Measurements from ENCODE around the gene EFEMP2. TPM values are rescaled to one million over a fixed set of nuclear protein-coding genes. Genes with fewer than 3 reads are reported as not detected.

The EFEMP2 gene
- total and polyA plus RNA-seq, 2 donors (not counting 1 experiment from before 2014, with no cell fraction given) = 74.0 to 161 TPM

DNA sequence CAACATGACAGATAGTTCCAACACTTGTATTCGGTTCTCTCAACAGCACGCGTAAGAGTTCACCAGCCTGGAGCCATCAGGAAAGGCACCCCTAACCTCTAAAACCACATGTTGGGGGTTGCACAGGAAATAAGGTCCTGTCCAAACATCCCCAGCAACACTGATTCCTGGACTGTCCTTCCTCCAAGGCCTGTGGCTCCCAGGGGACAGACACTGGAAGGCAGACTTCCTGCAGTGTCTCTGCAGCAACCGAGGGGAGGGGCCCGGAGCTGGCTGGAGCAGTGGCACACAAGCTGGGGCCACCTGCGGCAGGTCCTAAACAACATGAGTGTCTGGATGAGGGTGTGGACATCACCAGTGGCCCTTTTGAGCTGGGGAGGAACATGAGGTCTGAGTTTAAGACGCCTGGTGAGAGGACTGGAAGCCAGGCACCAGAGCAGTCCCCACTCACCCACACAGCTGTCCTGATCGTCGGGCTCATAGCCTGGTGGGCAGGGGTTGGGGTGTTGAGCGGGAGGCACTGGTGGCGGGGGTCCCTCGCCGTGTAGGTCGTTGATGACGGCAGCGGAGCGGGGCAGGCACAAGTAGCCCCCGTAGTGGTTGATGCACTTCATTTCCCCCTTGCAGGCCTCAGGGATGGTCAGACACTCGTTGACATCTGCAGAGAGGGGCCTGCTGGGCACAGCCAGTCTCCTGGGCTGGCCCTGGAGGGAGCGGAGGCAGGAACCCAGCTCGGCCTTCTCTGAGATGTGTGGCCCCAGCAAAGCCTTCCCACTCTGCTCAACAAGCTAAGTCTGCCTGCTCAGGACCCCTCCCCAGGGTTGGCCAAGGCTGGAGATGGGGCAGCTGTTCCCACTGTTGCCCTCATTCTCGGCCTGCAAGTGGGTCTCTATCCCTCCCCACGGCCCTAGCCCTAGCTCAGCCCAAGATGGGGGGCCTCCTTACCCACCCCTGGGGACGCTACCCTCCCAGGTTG lies 1.6 kb downstream of the EFEMP2 start:
- Histone ChIP-seq H3K4me2 (ENCODE audit: extremely low read depth, insufficient read depth, low read length) (peak overlapping the region; percentile 96), H3K27ac (ENCODE audit: insufficient read depth, low read length) (peak overlapping the region; percentile 88), H3K4me1 (ENCODE audit: control insufficient read depth, extremely low read depth, insufficient read depth, low read length) (peaks cover 23% of the 10 kb centered on the region), H3K79me2 (ENCODE audit: control insufficient read depth, insufficient read depth, low read length) (peaks cover 30% of the 10 kb centered on the region), H3K36me3 (ENCODE audit: control insufficient read depth, insufficient read depth, low read length) (peaks cover 29% of the 10 kb centered on the region), H4K20me1 (ENCODE audit: control insufficient read depth, extremely low read depth, insufficient read depth, low read length) (no peaks in the 10 kb centered on the region), H3K4me3 (replicated peaks in 1 of 4; ENCODE audit: control extremely low read depth in 1 of 4, insufficient read depth in 1 of 4, low read depth in 3 of 4, low read length in 4 of 4) (peak overlapping the region; percentile 64 to 81 (median 76)), H3K27me3 (ENCODE audit: control insufficient read depth, insufficient read depth, low read length) (no peaks in the 10 kb centered on the region), H3K9me3 (ENCODE audit: control insufficient read depth, insufficient read depth, low read depth, low read length) (no peaks in the 10 kb centered on the region), H2AFZ (ENCODE audit: low read length) (no peak overlapping the region), H3K9ac (ENCODE audit: insufficient read depth, low read length) (peak overlapping the region; percentile 82)
- DNase-seq (ENCODE audit: low read depth in 2 of 2) = no peak
- no peak for TF ChIP-seq EZH2 (IDR thresholded peaks at IDR 0.05; ENCODE audit: low read length, missing control alignments)
- TF ChIP-seq, protein P1, sequence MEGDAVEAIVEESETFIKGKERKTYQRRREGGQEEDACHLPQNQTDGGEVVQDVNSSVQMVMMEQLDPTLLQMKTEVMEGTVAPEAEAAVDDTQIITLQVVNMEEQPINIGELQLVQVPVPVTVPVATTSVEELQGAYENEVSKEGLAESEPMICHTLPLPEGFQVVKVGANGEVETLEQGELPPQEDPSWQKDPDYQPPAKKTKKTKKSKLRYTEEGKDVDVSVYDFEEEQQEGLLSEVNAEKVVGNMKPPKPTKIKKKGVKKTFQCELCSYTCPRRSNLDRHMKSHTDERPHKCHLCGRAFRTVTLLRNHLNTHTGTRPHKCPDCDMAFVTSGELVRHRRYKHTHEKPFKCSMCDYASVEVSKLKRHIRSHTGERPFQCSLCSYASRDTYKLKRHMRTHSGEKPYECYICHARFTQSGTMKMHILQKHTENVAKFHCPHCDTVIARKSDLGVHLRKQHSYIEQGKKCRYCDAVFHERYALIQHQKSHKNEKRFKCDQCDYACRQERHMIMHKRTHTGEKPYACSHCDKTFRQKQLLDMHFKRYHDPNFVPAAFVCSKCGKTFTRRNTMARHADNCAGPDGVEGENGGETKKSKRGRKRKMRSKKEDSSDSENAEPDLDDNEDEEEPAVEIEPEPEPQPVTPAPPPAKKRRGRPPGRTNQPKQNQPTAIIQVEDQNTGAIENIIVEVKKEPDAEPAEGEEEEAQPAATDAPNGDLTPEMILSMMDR (conservative IDR thresholded peaks at IDR 0.05 in 1 of 2, IDR thresholded peaks at IDR 0.05 in 1 of 2; ENCODE audit: low read depth in 1 of 2, low read length in 2 of 2) = no peak

DNA sequence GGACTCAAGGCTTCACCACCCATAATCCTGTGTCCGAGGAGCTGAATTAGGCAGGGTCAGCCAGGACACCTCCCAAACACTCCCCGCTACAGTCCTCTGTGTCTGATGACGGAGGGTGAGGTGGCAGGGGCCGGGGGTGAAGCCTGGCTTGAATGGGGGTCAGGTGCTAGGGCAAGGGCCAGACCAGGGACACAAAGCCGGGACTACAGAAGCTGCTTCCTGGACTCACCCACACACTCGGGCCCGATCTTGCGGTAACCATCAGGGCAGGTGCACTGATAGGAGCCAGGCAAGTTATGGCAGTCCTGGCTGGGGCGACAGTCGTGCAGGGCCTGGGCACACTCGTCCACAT lies 2.3 kb downstream of the EFEMP2 start:
- no peaks in the 10 kb centered on the region for H3K27me3 ChIP-seq (ENCODE audit: control insufficient read depth, insufficient read depth, low read length)
- H3K9me3 ChIP-seq (ENCODE audit: control insufficient read depth, insufficient read depth, low read depth, low read length) = no peaks in the 10 kb centered on the region
- no peak overlapping the region for H3K4me3 ChIP-seq (replicated peaks in 1 of 4; ENCODE audit: control extremely low read depth in 1 of 4, insufficient read depth in 1 of 4, low read depth in 3 of 4, low read length in 4 of 4)
- no peak overlapping the region for H3K4me2 ChIP-seq (ENCODE audit: extremely low read depth, insufficient read depth, low read length)
- peaks cover 23% of the 10 kb centered on the region for H3K4me1 ChIP-seq (ENCODE audit: control insufficient read depth, extremely low read depth, insufficient read depth, low read length)
- TF ChIP-seq, protein P1 (conservative IDR thresholded peaks at IDR 0.05 in 1 of 2, IDR thresholded peaks at IDR 0.05 in 1 of 2; ENCODE audit: low read depth in 1 of 2, low read length in 2 of 2) = no peak
- no peak for TF ChIP-seq EZH2 (IDR thresholded peaks at IDR 0.05; ENCODE audit: low read length, missing control alignments)
- DNase-seq (ENCODE audit: low read depth in 2 of 2) = no peak
- no peak overlapping the region for H3K9ac ChIP-seq (ENCODE audit: insufficient read depth, low read length)
- H2AFZ ChIP-seq (ENCODE audit: low read length) = no peak overlapping the region
- peaks cover 32% of the 10 kb centered on the region for H3K36me3 ChIP-seq (ENCODE audit: control insufficient read depth, insufficient read depth, low read length)
- no peak overlapping the region for H3K27ac ChIP-seq (ENCODE audit: insufficient read depth, low read length)
- peaks cover 30% of the 10 kb centered on the region for H3K79me2 ChIP-seq (ENCODE audit: control insufficient read depth, insufficient read depth, low read length)
- no peaks in the 10 kb centered on the region for H4K20me1 ChIP-seq (ENCODE audit: control insufficient read depth, extremely low read depth, insufficient read depth, low read length)

DNA sequence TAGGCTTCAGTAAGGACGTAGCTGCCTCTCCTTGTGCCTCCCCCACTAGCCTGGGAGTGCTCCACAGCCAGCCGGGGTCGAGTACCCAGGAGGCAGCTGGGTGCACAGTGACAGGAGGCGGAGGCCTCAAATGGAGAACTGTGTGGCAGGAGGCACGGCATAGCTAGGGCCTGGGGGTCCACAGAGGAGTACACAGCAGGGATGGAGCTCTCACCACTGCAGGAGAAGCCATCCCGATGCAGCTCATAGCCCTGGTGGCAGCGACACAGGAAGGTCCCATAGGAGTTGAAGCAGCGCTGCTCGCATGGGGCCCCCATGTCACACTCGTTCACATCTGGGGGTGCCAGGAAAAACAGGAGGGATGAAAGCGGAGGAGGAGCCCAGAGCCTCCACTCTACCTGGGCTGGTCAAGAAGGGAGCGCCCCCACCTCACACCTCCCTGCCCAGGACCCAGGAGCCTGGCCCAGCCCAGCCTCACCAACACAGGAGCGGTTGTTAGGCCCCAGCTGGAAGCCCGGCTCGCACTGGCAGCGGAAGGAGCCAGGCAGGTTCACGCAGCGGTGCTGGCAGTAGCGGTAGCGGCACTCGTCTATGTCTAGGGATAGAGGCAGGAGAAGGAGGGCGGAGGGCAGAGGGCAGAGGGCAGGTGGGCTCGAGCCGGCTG lies 2.8 kb downstream of the EFEMP2 start:
- Histone ChIP-seq H3K27ac (ENCODE audit: insufficient read depth, low read length) (no peak overlapping the region), H3K4me1 (ENCODE audit: control insufficient read depth, extremely low read depth, insufficient read depth, low read length) (peaks cover 23% of the 10 kb centered on the region), H3K27me3 (ENCODE audit: control insufficient read depth, insufficient read depth, low read length) (no peaks in the 10 kb centered on the region), H2AFZ (ENCODE audit: low read length) (no peak overlapping the region), H3K9ac (ENCODE audit: insufficient read depth, low read length) (no peak overlapping the region), H4K20me1 (ENCODE audit: control insufficient read depth, extremely low read depth, insufficient read depth, low read length) (no peaks in the 10 kb centered on the region), H3K4me2 (ENCODE audit: extremely low read depth, insufficient read depth, low read length) (no peak overlapping the region), H3K79me2 (ENCODE audit: control insufficient read depth, insufficient read depth, low read length) (peaks cover 30% of the 10 kb centered on the region), H3K36me3 (ENCODE audit: control insufficient read depth, insufficient read depth, low read length) (peaks cover 37% of the 10 kb centered on the region), H3K4me3 (replicated peaks in 1 of 4; ENCODE audit: control extremely low read depth in 1 of 4, insufficient read depth in 1 of 4, low read depth in 3 of 4, low read length in 4 of 4) (no peak overlapping the region), H3K9me3 (ENCODE audit: control insufficient read depth, insufficient read depth, low read depth, low read length) (no peaks in the 10 kb centered on the region)
- no peak for DNase-seq (ENCODE audit: low read depth in 2 of 2)
- no peak for TF ChIP-seq EZH2 (IDR thresholded peaks at IDR 0.05; ENCODE audit: low read length, missing control alignments)
- TF ChIP-seq, protein P1 (conservative IDR thresholded peaks at IDR 0.05 in 1 of 2, IDR thresholded peaks at IDR 0.05 in 1 of 2; ENCODE audit: low read depth in 1 of 2, low read length in 2 of 2) = no peak
